Dedifferentiated amniotic fluid mesenchymal stem cell (primary cell): ENCODE measurements around the gene MTG2.
"Not testable (repeated sequence)": the region's sequence is repeated elsewhere in the genome, so short reads cannot be mapped to it uniquely, and the experiment has no call there.

Experiments used
- DNase-seq: peaks from one replicate; pipeline ENCODE4 v3.0.0-alpha.2; 2016; ENCODE audit errors: extremely low spot score

MTG2 gene

DNA sequence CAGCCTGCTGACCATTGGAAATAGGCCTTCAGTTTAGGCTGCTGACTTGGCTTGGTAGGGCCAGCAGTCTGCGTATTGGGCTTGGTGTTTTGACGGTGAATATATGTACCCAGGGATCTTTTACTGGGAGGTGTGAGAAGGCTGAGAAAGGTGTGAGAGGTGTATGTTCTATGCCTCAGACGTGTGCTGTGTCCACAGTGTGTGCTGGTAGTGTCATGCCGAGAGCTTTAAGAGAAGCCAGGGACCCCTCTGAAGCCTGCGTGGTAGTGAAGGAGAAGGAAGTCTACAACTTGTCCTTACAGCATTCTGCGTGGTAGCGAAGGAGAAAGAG is 37.2 kb upstream of the MTG2 start:
- no peak for DNase-seq

DNA sequence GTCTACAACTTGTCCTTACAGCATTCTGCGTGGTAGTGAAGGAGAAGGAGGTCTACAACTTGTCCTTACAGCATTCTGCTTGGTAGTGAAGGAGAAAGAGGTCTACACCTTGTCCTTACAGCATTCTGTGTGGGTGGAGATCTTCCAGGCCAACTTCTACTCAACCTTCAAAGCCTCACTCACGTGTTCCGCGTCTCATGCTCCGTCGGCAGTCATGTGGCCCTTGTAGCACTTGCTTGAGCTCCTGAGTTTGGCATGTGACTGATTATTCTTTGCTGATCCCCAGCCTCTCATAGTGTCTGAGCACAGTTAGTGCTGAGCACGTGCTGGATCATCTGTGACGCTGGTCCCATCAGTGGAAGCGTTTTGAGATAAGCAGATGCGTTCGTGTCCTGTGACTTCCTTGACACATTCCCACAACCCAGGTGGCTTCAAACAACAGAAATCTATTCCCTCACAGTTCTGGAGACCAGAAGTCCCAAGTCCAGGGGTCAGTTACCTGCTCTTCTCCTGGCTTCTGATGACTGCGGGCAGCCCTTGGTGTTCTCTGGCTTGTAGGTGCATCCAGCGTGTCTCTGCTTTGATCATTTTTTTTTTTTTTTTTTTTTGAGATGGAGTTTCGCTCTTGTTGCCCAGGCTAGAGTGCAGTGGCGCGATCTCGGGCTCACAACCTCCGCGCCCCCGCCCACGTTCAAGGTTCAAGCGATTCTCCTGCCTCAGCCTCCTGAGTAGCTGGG is 36.6 kb upstream of the MTG2 start:
- no peak for DNase-seq

DNA sequence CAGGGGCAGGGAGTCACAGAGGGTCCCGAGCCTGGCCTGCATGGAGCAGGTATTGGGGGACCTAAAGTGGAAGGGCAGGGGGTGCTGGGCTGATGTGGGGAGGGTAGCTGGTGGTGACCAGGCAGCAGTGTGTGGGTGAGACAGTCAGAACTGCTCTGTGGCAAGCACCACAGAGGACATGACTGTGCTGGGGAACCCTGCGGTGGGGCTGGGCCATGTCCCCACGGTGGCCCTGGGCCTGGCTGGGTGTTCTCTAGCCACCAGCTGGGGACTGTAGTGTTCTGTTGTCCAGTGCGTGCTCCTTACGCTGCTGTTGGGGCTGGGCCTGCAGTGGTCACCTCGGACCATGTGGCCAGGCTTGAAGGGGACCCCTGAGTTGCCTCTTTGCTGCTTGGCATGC is 35.7 kb upstream of the MTG2 start:
- DNase-seq, result no peak

DNA sequence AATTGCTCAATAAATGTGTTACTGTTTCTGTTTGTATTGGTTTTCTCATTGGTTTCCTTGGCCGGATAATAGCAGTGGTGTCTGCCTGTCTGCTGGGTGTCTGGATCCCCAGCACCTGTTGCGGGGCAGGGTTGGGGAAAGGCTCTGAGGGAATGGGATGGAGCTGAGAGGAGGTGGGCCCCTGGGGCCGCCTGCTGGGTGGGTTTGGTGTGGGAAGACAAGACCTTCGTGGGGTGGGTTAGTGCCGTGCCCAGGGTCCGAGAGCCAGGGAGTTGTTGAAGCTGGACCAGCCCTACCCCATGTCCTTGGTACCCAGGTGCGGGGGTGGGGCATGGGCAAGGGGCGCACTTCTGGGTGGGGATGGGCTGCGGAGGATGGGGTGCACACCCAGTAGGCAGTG is 35.3 kb upstream of the MTG2 start:
- no peak for DNase-seq

DNA sequence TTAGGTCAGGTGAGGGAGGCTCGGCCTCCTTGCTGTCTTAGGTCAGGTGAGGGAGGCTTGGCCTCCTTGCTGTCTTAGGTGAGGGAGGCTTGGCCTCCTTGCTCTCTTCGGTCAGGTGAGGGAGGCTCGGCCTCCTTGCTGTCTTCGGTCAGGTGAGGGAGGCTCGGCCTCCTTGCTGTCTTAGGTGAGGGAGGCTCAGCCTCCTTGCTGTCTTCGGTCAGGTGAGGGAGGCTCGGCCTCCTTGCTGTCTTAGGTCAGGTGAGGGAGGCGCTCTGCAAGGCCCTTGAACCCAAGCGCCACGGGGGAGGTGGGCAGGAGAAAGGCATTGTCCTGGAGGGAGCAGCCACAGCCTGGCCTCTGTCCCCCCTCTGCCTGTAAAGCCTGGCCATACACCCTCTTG is 34.4 kb upstream of the MTG2 start:
- not testable (repeated sequence) for DNase-seq

DNA sequence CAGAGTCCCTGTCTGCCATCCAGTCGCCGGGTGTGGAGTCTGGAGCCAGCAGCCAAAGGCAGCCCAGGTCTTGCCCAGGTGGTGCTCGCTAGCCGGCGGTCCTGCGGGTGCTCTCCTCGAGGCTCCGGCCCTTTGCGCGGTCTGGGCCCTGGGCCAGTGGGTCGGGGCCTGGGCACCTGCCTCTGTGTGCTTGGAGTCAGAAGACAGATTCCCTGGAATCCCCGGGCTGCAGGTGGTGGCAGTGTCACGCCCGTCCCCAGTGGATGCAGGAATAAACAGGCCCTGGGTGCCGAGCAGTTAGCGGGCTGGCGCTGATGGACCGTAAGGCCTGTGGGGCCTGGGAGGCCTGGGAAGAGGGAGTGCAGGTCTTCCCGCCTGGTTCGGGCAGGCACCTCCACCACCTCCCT is 33.9 kb upstream of the MTG2 start:
- no peak for DNase-seq

DNA sequence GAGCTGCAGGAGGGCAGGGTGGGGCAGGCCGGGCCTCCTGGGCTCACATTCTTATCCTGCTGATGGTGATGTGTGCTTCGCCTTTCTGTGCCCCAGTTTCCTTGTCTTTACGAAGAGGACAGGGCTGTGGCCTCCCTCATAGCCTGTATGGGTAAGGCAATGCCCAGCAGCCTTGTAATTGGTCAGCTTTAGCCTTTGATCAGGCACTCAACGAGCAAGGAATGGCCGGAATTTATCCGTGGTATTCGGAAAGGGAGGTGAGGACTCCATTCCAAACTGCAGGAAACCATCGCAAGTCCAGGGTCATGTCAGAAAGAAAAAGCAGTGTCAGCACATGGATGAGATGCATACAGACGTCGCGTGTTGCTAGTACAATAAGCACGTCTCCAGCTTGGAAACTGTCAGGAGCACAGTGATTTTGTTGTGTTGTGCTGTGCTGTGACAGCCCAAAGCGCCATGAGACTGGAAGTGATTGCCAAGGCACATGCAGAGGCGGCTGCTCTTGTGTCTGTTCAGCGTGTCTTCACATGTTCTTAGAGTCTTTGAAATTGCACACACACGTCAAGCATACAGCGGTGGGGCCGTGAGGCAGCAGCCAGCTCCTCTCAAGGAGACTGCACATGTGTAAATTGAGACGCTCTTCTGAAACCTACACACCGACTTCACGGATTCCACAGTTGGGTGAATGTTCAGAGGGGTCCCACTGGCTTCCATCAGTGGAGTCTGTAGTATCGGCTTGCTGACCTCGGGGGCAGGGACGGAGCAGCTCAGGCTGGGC is 33.1 kb upstream of the MTG2 start:
- DNase-seq, result no peak

DNA sequence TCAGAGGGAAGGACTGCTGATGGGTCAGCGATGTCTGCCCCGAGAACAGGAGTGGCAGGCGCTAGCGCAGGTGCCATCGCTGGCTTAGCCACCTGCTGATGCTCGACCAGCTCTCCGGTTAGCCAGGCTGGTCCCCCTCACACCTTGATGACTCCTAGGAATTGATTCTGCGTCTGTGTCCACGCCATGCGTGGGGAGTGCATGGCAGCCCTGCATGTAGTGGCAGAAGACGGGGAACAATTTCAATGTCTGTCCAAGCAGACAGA is 32.6 kb upstream of the MTG2 start:
- no peak for DNase-seq

DNA sequence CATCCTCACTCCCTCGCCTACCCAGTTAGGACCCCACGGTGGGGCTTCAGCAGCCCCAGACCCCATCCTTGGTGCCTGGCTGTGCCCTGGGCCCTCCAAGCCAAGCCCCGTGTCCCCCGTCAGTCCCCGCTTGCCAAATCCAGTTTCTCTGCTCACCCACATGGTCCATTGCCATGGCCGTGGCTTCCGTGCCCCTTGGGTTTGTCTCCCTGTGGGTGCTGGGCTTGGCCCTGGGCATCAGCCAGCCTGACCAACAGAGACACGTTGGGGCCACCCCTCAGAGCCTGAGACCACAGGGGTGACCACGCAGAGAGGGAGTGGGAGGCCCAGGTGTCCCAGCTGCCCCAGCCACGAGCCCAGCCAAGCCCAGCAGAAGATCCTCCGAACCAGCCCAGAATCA is 31.6 kb upstream of the MTG2 start:
- DNase-seq, result no peak

DNA sequence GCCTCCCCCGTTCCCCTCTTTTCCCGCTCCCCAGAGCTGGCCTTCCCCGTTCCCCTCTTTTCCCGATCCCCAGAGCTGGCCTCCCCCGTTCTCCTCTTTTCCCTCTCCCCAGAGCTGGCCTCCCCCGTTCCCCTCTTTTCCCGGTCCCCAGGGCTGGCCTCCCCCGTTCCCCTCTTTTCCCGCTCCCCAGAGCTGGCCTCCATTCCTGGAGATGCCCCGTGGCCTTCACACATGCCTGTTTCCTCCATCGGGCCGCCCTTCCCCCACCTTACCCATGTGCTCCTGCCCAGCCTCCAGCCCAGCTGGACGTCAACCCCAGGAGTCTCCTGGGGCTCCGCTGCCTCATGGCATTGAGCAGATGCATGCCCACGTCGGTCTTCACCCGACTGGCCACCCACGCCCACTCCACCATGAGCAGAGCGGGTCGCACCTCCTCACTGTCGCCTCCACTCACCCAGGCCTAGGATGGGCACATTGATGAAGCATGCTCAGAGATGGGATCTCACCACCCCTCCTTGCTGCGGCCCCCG is 30.9 kb upstream of the MTG2 start:
- no peak for DNase-seq

DNA sequence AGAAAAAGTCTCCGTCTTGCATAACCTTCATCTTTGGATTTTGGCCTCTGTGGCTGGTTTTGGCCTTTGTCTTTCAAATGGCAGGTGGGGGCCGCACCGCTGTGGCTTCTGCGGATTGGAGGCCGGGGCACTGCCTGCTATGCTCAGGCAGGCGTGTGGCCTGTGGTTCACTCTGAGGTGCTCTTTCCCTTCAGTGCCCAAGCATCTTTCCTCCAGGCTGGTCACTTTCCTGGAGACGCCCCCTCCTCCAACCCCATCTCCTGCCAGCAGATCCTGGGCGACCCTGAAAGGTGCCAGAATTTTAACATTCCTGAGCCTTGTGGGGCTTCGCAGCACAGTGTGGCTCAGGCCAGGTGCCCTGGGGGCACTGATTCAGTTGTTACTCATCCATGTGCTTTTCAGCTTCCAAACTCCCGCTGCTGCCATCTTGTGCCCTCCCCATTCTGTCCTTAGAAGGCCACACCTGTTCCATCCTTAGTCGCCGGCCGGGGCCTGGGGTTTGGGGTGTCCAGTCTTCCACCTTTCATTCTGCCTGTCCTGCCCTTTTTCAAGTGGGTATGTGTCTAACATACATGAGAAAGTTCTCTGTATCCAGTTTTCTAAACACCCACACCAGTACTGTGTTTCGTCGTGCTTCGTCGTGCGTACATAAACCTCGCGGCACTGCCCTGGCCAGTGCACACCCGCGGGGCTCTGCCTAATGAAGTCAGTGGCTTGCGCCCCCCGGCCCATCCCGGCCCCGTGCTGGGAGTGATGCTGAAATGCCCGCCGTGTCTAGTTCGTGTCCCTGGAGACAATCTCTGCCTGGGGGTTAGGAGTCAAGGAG is 27.2 kb upstream of the MTG2 start:
- DNase-seq, result no peak

DNA sequence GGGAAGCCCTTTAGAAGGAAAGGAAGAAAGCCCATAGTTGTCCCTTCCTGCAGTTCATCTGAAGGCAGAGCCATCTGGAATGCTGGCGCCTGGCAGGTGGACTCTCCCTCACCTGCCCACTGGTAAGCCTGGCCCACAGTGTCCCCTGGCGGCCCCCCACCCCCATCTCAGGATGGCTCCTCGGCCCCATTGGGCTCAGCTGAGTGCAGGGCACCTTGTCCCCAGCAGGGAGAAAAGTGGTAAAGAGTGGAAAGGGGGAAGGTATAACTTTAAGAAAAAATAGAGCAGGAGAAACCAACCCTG is 26.6 kb upstream of the MTG2 start:
- DNase-seq, result no peak

DNA sequence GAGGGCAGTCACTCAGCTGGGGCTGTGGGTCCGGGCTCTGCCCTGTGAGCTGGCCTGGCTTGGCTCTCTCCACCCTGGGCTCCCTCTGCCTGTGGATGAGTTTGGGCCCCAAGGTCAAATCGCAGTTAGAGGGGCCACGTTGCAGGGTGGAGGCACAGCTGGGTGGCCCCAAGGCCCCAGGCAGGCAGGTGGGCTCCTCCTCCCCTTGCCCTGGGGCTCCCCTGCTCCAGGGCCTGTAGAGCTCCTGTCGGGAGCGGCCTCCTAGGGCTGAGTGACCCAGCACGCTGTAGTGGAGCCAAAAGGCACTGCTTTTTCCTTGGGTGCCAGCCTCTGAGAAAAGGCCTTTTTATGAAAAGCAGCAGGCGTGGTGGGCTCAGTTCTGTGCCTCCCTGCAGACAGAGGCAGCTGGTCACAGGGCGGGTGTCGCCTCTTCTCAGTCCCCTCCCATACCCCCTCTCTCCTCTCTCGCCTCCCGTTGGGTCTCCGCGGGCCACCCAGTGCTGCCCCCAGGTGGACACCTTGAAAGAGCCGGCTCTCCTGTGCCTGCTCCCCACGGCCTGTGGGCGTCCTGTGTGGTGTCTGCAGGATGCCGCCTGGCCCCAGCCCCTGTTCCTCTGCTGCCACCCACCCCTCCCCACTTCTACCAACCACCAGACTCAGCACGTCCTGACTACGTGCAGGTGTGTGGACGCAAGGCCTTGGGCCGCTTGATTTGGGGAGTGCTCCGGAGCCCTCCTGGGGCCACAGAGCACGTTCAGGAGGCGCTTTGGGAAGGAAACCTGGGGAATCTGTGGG is 26.0 kb upstream of the MTG2 start:
- DNase-seq, result no peak

DNA sequence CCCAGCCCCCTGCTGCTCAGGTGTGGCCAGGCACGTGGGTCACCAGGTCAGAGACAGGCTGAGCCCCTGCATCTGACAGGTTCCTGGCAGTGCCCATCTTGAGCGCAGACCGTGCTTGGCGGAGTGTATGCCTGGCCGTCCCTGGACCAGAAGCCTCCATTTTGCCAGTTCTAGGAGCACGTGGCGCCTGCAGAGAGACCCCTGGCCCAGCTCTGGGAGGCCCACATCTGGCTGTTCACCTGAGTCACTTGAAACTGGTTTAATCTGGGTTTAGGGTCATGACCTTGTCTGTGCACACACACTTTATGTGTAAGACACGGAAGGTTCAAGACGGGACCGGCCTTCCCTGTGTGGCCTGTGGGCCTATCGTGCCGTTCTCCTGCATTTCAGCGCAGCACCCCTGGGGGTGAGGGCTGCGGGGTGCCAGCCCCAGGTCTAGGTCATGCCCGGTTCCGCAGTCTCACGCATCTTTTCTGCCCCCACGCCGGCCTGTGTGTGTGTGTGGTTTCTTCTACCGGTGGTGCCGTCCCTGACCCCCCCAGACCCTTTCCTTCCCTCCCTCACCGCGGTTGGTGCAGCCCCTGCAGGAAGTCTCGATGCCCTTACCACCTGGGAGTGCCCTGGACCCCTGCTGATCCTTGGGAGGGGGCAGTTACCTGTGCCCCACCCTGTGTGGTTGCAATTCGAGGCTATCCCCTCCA is 25.3 kb upstream of the MTG2 start:
- DNase-seq, result no peak

DNA sequence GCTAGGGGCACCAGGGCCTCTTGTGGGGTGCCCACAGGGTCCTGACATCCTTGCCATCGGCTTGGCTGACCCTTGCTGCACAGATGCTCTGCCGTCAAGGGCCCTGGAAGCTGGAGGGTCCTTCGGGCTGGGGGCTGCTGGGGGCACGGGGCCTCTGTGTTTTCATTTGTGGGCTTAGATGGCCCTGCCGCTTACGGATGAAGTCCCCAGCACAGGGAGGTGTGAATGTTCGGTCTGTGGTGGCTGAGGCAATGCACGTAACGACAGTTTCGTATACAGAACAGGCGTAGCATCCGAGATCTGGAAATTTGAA is 24.8 kb upstream of the MTG2 start:
- no peak for DNase-seq

DNA sequence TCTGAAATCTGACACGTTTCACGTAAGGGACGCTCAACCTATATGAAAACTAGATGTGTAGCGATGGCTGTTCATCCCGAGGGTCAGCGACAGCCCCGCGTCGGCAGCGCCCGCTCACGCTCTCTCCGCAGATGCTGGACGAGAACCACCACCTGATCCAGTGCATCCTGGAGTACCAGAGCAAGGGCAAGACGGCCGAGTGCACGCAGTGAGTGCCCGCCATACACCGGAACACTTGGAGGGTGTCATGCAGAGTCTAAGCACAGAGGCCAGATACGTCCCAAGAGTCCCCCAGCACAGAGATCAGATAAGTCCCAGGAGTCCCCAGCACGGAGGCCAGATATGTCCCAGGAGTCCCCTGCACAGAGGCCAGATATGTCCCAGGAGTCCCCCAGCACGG is 24.3 kb upstream of the MTG2 start:
- DNase-seq, result no peak

DNA sequence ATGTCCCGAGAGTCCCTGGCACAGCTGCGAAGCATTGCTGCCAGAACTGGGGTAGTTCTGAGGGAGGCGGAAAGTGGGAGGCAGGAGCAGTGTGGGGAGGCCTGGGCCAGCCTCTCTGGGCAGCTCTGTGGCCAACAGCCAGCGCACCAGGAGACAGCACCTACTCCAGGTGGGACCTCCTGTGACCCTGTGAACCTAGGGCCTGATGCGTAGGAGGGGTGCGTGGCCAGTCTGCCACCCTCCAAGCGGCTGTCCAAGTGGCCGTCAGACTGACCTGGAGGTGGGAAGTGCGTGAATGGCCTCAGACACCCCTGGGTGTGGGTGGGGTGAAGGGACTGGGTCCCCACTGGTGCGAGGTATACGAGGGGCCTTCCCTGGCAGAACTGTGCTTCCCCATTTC is 23.8 kb upstream of the MTG2 start:
- DNase-seq, result no peak

DNA sequence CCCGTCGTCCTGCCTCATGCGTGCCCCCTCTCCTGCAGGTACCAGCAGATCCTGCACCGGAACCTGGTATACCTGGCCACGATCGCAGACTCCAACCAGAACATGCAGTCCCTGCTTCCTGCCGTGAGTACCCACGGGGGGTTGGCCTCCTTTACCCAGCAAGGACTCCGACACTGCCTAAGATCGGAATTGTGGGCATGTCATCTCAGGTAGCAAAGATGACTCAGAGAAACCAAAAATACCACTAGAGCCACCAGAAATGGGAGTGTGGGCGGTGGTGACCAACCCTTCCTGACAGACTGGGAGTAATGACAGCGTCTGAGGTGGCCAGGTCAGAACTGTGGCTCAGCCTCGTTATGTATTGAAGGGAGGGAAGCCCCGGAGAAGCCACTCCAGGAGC is 23.0 kb upstream of the MTG2 start:
- DNase-seq, result no peak

DNA sequence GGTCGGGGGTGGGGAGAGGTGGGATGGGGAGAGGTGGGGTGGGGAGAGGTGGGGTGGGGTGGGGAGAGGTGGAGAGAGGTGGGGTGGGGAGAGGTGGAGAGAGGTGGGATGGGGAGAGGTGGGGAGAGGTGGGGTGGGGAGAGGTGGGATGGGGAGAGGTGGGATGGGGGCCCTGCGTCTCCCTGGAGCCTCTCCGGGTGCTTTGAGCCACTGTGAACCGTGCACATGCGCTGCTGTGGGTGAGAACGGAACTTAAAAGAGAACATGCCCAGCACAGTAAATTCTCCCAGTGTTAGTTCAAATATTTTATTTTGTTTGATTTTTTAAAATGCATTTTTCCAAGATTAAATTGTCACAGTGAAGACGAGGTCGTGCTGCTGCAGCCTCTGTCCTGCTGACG is 22.6 kb upstream of the MTG2 start:
- no peak for DNase-seq

DNA sequence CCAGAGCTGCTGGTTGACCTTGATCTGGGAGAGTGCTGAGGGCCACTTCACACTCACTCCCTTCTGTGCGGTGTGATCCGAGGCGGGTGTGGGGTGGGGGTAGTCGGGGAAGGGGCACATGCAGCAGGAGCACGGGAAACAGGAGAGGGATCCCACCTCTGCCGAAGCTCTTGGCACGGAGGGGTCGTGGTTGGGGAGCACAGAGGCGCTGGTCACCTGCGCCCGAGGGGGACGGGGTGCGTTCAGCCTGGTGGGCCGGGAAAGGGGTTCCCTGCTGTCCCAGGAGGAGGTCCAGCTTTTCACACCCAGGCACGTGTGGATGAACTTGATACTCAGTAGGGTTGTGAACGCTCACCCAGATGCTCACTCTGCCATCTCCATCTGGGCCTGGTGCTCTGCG is 22.0 kb upstream of the MTG2 start:
- no peak for DNase-seq

DNA sequence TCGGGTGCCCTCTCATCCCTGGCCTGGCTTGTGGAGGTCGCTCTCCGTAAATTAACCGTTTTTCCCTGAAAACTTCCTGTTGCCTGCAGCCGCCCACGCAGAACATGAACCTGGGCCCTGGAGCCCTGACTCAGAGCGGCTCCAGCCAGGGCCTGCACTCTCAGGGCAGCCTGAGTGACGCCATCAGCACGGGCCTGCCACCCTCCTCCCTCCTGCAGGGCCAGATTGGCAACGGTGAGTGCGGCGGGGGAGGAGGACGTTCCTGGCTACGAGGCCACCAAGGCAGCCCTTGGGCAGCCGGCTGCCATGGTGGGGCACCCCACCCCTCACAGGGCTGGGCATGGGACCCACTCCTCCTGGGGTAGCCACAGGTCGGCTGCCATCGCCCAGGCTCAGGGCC is 21.5 kb upstream of the MTG2 start:
- no peak for DNase-seq
